Neural crest cell (in vitro differentiated cells): ENCODE results near the gene MNDA. TPM values are rescaled to one million over a fixed set of nuclear protein-coding genes. Genes with fewer than 3 reads are reported as not detected.

Experiments used
- DNase-seq: peaks from one replicate; pipeline ENCODE4 v3.0.0; 2021; ENCODE audit warnings: low read depth, mixed read lengths, low spot score
- H3K27ac Mint-ChIP-seq: one replicate; pipeline ENCODE4 v1.8.0; 2021; ENCODE audit warnings: mild to moderate bottlenecking, mixed read lengths; ENCODE audit not compliant: unreplicated experiment
- H3K27me3 Mint-ChIP-seq: 2 replicates; pipeline ENCODE4 v1.8.0; 2021; ENCODE audit warnings: low read depth, mild to moderate bottlenecking, mixed read lengths
- H3K36me3 Mint-ChIP-seq: 2 replicates; pipeline ENCODE4 v1.8.0; 2021; ENCODE audit warnings: low read depth, mild to moderate bottlenecking, mixed read lengths
- H3K4me1 Mint-ChIP-seq: 2 replicates; pipeline ENCODE4 v1.8.0; 2021; ENCODE audit warnings: mixed read lengths
- H3K4me3 Mint-ChIP-seq: one replicate; pipeline ENCODE4 v1.8.0; 2021; ENCODE audit warnings: mild to moderate bottlenecking, mixed read lengths
- H3K9me3 Mint-ChIP-seq: 2 replicates; pipeline ENCODE4 v1.8.0; 2021; ENCODE audit warnings: mixed read lengths
- total RNA-seq: library from RNA; stranded (reverse); gene quantifications from 2 replicates; pipeline ENCODE4 v1.2.1, GENCODE V29; 2021
- TF ChIP-seq, protein P1 (sequence below): fragments of 200-600 bp; sonication (generic); conservative IDR thresholded peaks from 2 replicates; pipeline ENCODE4 v1.5.0; 2021; ENCODE audit warnings: antibody characterized with exemption, mild to moderate bottlenecking

MNDA gene
- total RNA-seq, 1 donor from 2014 or later = not detected

DNA sequence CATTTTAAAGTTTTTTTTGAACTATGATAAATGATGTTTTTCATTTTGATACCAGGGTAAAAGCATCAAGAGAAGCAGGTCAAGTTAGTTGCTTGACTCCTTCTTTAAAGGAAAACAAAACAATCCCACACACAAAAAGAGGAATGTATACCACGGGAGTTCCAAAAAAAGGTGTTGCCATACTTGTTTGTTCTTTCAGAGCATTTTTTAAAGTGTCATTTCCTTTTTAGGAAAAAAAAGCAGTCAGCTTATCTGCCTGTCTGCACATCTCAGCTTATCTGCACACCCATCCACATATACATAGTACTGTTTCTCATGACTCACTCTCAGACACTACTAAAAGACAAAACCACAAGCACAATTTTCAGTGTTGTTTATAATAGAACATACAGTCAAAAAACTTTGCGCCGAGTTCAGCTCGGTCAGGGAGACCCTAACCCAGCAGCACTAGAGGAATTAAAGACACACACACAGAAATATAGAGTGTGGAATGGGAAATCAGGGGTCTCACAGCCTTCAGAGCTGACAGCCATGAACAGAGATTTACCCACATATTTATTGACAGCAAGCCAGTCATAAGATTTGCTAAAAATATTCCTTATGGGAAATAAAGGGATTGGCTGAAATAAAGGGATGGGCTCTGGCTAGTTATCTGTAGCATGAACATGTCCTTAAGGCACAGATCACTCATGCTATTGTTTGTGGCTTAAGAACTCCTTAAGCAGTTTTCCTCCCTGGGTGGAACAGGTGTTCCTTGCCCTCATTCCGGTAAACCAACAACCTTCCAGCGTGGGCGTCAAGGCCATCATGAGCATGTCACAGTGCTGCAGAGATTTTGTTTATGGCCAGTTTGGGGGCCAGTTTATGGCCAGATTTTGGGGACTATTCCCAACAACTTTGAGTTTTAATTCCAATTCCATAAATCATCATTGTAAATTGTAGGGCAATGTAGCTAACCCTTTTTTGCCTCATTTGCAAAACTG lies 11.4 kb upstream of the MNDA start:
- H3K27ac Mint-ChIP-seq = no peak overlapping the region
- H3K4me3 Mint-ChIP-seq = no peak overlapping the region

DNA sequence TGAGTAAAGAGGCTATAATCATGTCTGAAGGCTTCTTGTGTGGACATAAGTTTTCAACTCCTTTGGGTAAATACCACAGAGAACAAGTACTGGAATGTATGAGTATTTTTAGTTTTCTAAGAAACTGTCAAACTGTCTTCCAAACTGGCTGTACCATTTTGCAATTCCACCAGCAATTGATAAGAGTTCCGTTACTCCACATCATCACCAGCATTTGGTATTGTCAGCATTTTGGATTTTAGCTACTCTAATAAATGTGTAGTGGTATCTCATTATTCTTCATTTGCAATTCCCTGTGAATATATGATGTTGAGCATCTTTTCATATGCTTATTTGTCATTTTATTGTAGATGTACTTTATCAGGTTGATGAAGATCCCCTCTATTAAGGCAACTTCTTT lies 9.4 kb upstream of the MNDA start:
- no peak overlapping the region for H3K4me3 Mint-ChIP-seq
- no peaks in the 10 kb centered on the region for H3K4me1 Mint-ChIP-seq
- no peaks in the 10 kb centered on the region for H3K36me3 Mint-ChIP-seq
- no peak overlapping the region for H3K27ac Mint-ChIP-seq
- H3K27me3 Mint-ChIP-seq = peaks cover 2% of the 10 kb centered on the region
- no peak for DNase-seq
- TF ChIP-seq, protein P1, sequence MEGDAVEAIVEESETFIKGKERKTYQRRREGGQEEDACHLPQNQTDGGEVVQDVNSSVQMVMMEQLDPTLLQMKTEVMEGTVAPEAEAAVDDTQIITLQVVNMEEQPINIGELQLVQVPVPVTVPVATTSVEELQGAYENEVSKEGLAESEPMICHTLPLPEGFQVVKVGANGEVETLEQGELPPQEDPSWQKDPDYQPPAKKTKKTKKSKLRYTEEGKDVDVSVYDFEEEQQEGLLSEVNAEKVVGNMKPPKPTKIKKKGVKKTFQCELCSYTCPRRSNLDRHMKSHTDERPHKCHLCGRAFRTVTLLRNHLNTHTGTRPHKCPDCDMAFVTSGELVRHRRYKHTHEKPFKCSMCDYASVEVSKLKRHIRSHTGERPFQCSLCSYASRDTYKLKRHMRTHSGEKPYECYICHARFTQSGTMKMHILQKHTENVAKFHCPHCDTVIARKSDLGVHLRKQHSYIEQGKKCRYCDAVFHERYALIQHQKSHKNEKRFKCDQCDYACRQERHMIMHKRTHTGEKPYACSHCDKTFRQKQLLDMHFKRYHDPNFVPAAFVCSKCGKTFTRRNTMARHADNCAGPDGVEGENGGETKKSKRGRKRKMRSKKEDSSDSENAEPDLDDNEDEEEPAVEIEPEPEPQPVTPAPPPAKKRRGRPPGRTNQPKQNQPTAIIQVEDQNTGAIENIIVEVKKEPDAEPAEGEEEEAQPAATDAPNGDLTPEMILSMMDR = no peak
- H3K9me3 Mint-ChIP-seq = peaks cover 9% of the 10 kb centered on the region

More for the DNA sequence above, 11.4 kb upstream of the MNDA start:
- TF ChIP-seq, protein P1 = no peak
- H3K36me3 Mint-ChIP-seq = no peaks in the 10 kb centered on the region
- DNase-seq = no peak
- H3K27me3 Mint-ChIP-seq = peaks cover 2% of the 10 kb centered on the region
- peaks cover 2% of the 10 kb centered on the region for H3K9me3 Mint-ChIP-seq
- no peaks in the 10 kb centered on the region for H3K4me1 Mint-ChIP-seq

DNA sequence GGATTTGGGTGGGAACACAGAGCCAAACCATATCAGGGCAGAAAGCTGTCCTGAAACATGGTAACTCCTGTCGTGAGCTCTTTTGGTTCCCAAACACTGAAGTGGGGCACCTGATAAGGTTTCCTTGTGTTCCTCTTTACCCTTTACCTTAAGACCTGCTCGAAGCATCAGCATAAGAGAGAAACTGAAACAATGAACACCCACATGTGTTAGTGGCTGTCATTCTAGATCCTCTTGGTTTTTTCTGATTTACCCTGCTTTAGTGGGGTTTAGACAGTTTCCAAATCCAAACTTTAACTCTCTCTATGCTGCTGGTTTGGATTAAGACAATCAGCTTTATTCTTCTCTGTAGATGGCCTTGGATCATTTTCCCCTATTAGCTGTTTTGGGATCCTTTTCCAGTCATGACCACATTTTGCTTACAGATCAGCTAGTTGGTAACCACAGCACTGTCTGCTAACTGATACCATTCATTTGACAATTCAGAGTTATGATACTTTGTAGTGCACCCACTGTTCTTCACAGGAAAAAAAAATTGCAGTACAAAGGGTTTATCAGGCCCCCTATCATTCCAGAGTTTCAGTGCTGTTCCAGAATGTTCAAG lies 975 bp upstream of the MNDA start:
- no peaks in the 10 kb centered on the region for H3K4me1 Mint-ChIP-seq

DNA sequence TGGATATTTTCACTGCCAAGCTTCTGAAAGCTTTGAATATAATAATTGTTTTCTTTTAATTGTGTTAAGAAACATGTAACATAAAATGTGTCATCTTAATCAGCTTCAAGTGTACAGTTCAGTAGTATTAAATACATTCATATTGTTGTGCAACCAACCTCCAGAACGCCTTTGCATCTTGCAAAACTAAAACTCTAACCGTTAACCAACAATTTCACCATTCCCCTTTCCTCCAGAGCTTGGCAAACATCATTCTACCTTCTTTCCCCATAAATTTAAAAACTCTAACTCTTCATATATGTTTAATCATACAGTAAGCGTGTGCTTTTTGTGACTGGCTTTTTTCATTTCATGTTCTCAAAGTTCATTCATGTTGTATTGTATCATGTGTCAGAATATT lies 2.1 kb downstream of the MNDA start:
- Mint-ChIP-seq H3K9me3 (peaks cover 7% of the 10 kb centered on the region), H3K4me1 (no peaks in the 10 kb centered on the region), H3K36me3 (peaks cover 4% of the 10 kb centered on the region), H3K27me3 (no peaks in the 10 kb centered on the region), H3K4me3 (no peak overlapping the region), H3K27ac (no peak overlapping the region)
- no peak for DNase-seq
- TF ChIP-seq, protein P1 = no peak

More for the DNA sequence above, 975 bp upstream of the MNDA start:
- Mint-ChIP-seq H3K9me3 (peaks cover 19% of the 10 kb centered on the region), H3K27ac (no peak overlapping the region), H3K4me3 (no peak overlapping the region), H3K27me3 (no peaks in the 10 kb centered on the region), H3K36me3 (peaks cover 4% of the 10 kb centered on the region)
- no peak for DNase-seq
- TF ChIP-seq, protein P1 = no peak

DNA sequence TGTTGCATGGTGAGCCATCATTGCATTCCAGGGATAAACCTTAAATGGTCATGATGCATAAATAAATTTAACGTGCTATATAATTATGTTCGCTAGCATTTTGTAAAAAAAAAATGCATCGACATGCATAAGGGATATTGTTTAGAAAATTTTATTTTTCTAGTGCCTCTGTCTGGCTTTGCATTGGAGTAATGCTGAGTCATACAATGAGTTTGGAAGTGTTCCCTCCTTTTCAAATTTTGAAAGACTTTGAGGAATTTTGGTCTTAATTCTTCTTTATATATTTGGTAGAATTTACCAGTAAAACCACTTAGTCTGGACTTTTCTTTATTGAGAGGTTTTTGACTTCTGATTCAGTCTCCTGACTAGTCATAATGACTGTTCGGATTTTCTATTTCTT lies 4.9 kb downstream of the MNDA start:
- TF ChIP-seq, protein P1 = no peak
- no peak overlapping the region for H3K4me3 Mint-ChIP-seq
- no peaks in the 10 kb centered on the region for H3K4me1 Mint-ChIP-seq
- H3K27me3 Mint-ChIP-seq = no peaks in the 10 kb centered on the region
- no peak overlapping the region for H3K27ac Mint-ChIP-seq
- no peak for DNase-seq
- no peaks in the 10 kb centered on the region for H3K36me3 Mint-ChIP-seq
- H3K9me3 Mint-ChIP-seq = peaks cover 6% of the 10 kb centered on the region
